ENCODE data around the gene ARHGAP28.

DNA sequence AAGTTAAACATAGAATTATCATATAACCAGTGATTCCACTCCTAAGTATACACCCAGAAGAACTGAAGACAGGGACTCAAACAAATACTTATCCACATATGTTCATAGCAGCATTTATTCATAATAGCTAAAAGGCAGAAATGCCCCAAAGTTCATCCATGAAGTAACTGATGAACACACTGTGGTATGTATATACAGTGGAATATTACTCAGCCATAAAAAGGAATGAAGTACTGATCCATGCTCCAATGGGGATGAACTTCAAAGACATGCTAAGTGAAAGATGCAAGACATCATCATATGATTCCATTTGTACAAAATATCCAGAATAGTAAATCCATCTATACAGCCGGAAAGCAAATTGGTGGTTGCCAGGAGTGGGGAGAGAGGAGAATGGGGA is 230.6 kb downstream of the ARHGAP28 start:
- TF ChIP-seq POLR2A (IDR thresholded peaks at IDR 0.05; ENCODE audit: low read depth) (no peak), POLR2AphosphoS5 (IDR thresholded peaks at IDR 0.05) (no peak)
- TF ChIP-seq, protein P1, sequence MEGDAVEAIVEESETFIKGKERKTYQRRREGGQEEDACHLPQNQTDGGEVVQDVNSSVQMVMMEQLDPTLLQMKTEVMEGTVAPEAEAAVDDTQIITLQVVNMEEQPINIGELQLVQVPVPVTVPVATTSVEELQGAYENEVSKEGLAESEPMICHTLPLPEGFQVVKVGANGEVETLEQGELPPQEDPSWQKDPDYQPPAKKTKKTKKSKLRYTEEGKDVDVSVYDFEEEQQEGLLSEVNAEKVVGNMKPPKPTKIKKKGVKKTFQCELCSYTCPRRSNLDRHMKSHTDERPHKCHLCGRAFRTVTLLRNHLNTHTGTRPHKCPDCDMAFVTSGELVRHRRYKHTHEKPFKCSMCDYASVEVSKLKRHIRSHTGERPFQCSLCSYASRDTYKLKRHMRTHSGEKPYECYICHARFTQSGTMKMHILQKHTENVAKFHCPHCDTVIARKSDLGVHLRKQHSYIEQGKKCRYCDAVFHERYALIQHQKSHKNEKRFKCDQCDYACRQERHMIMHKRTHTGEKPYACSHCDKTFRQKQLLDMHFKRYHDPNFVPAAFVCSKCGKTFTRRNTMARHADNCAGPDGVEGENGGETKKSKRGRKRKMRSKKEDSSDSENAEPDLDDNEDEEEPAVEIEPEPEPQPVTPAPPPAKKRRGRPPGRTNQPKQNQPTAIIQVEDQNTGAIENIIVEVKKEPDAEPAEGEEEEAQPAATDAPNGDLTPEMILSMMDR (IDR thresholded peaks at IDR 0.05), result no peak
